ENCODE measurements around the gene C12orf57. TPM values are rescaled to one million over a fixed set of nuclear protein-coding genes. Genes with fewer than 3 reads are reported as not detected.

Gene C12orf57
- total and polyA plus RNA-seq, 5 donors from 2014 or later: 186 to 410 (median 329) TPM

Other genes with a start within 250 kb of the C12orf57 start
- not detected for gene PIANP, start 243.2 kb upstream of the C12orf57 start, total RNA-seq
- gene PIANP, start 243.2 kb upstream of the C12orf57 start, polyA plus RNA-seq: under 1 TPM in 1 of 4 donors, not detected in 3; 0.13 TPM
- gene COPS7A, start 220.0 kb upstream of the C12orf57 start, total RNA-seq: 20.7 TPM
- gene COPS7A, start 220.0 kb upstream of the C12orf57 start, polyA plus RNA-seq: 10 to 100 TPM; 37.8 to 48.4 (median 42.6) TPM
- 101 TPM for gene MLF2, start 190.9 kb upstream of the C12orf57 start, total RNA-seq
- gene MLF2, start 190.9 kb upstream of the C12orf57 start, polyA plus RNA-seq: 100 to 1,000 TPM; 104 to 124 (median 114) TPM
- 15.0 TPM for gene PTMS, start 177.7 kb upstream of the C12orf57 start, total RNA-seq
- 1 to 10 TPM; 1.3 to 3.9 (median 2.5) TPM for gene PTMS, start 177.7 kb upstream of the C12orf57 start, polyA plus RNA-seq
- 8.2 TPM for gene LAG3, start 171.5 kb upstream of the C12orf57 start, total RNA-seq
- 10 to 100 TPM in 2 of 4 donors, 1 to 10 TPM in 2; 6.3 to 12.6 (median 11.0) TPM for gene LAG3, start 171.5 kb upstream of the C12orf57 start, polyA plus RNA-seq
- gene CD4, start 154.5 kb upstream of the C12orf57 start, total RNA-seq: 224 TPM
- gene CD4, start 154.5 kb upstream of the C12orf57 start, polyA plus RNA-seq: 100 to 1,000 TPM; 312 to 330 (median 324) TPM
- gene GPR162, start 122.2 kb upstream of the C12orf57 start, total RNA-seq: not detected
- gene GPR162, start 122.2 kb upstream of the C12orf57 start, polyA plus RNA-seq: not detected
- 1.4 TPM for gene P3H3, start 115.6 kb upstream of the C12orf57 start, total RNA-seq
- gene P3H3, start 115.6 kb upstream of the C12orf57 start, polyA plus RNA-seq: 1 to 10 TPM in 1 of 4 donors, under 1 TPM in 2, not detected in 1; 0.64 to 1.2 (median 1.00) TPM
- gene GNB3, start 103.1 kb upstream of the C12orf57 start, total RNA-seq: not detected
- gene GNB3, start 103.1 kb upstream of the C12orf57 start, polyA plus RNA-seq: not detected
- gene CDCA3, start 92.7 kb upstream of the C12orf57 start, total RNA-seq: 1.9 TPM
- gene CDCA3, start 92.7 kb upstream of the C12orf57 start, polyA plus RNA-seq: 1 to 10 TPM; 1.7 to 4.0 (median 2.1) TPM
- 63.5 TPM for gene USP5, start 91.9 kb upstream of the C12orf57 start, total RNA-seq
- gene USP5, start 91.9 kb upstream of the C12orf57 start, polyA plus RNA-seq: 10 to 100 TPM; 44.4 to 57.0 (median 48.4) TPM
- 153 TPM for gene TPI1, start 76.5 kb upstream of the C12orf57 start, total RNA-seq
- 100 to 1,000 TPM; 493 to 633 (median 527) TPM for gene TPI1, start 76.5 kb upstream of the C12orf57 start, polyA plus RNA-seq
- gene SPSB2, start 70.7 kb upstream of the C12orf57 start, total RNA-seq: 8.2 TPM
- 10 to 100 TPM in 3 of 4 donors, 1 to 10 TPM in 1; 8.0 to 19.2 (median 13.2) TPM for gene SPSB2, start 70.7 kb upstream of the C12orf57 start, polyA plus RNA-seq
- 6.6 TPM for gene LRRC23, start 39.2 kb upstream of the C12orf57 start, total RNA-seq
- 1 to 10 TPM; 2.2 to 5.1 (median 4.5) TPM for gene LRRC23, start 39.2 kb upstream of the C12orf57 start, polyA plus RNA-seq
- gene ENO2, start 29.4 kb upstream of the C12orf57 start, total RNA-seq: 88.2 TPM
- 10 to 100 TPM; 18.1 to 24.8 (median 22.7) TPM for gene ENO2, start 29.4 kb upstream of the C12orf57 start, polyA plus RNA-seq
- gene ATN1, start 16.1 kb upstream of the C12orf57 start, total RNA-seq: 27.5 TPM
- gene ATN1, start 16.1 kb upstream of the C12orf57 start, polyA plus RNA-seq: under 1 TPM; 0.17 to 0.82 (median 0.53) TPM
- not detected for gene RNU7-1, start 206 bp upstream of the C12orf57 start, total RNA-seq
- not detected for gene RNU7-1, start 206 bp upstream of the C12orf57 start, polyA plus RNA-seq
- gene PTPN6, start 7.3 kb downstream of the C12orf57 start, total RNA-seq: 174 TPM
- 100 to 1,000 TPM; 261 to 321 (median 291) TPM for gene PTPN6, start 7.3 kb downstream of the C12orf57 start, polyA plus RNA-seq
- gene PHB2, start 26.6 kb downstream of the C12orf57 start, total RNA-seq: 134 TPM
- 100 to 1,000 TPM; 118 to 134 (median 125) TPM for gene PHB2, start 26.6 kb downstream of the C12orf57 start, polyA plus RNA-seq
- 44.1 TPM for gene EMG1, start 26.9 kb downstream of the C12orf57 start, total RNA-seq
- gene EMG1, start 26.9 kb downstream of the C12orf57 start, polyA plus RNA-seq: 10 to 100 TPM; 71.8 to 89.4 (median 79.4) TPM
- gene LPCAT3, start 74.5 kb downstream of the C12orf57 start, total RNA-seq: 28.3 TPM
- 10 to 100 TPM; 25.0 to 32.8 (median 30.9) TPM for gene LPCAT3, start 74.5 kb downstream of the C12orf57 start, polyA plus RNA-seq
- 5.7 TPM for gene C1S, start 116.7 kb downstream of the C12orf57 start, total RNA-seq
- gene C1S, start 116.7 kb downstream of the C12orf57 start, polyA plus RNA-seq: not detected
- 4.6 TPM for gene C1R, start 148.4 kb downstream of the C12orf57 start, total RNA-seq
- 1 to 10 TPM; 1.4 to 3.2 (median 2.1) TPM for gene C1R, start 148.4 kb downstream of the C12orf57 start, polyA plus RNA-seq
- gene C1RL, start 165.2 kb downstream of the C12orf57 start, total RNA-seq: 21.0 TPM
- 10 to 100 TPM in 1 of 4 donors, 1 to 10 TPM in 3; 6.0 to 10.8 (median 7.8) TPM for gene C1RL, start 165.2 kb downstream of the C12orf57 start, polyA plus RNA-seq
- not detected for gene RBP5, start 184.9 kb downstream of the C12orf57 start, total RNA-seq
- not detected for gene RBP5, start 184.9 kb downstream of the C12orf57 start, polyA plus RNA-seq
- 64.9 TPM for gene CLSTN3, start 186.3 kb downstream of the C12orf57 start, total RNA-seq
- 1 to 10 TPM; 2.2 to 4.1 (median 3.6) TPM for gene CLSTN3, start 186.3 kb downstream of the C12orf57 start, polyA plus RNA-seq
- 17.6 TPM for gene PEX5, start 245.7 kb downstream of the C12orf57 start, total RNA-seq
- 10 to 100 TPM; 10.3 to 16.2 (median 12.8) TPM for gene PEX5, start 245.7 kb downstream of the C12orf57 start, polyA plus RNA-seq